HepG2 (cell line): ENCODE results near the gene LRRC73. TPM values are rescaled to one million over a fixed set of nuclear protein-coding genes. Genes with fewer than 3 reads are reported as not detected.

Source experiments
- CEBPB ChIP-seq: IDR thresholded peaks from 2 replicates; pipeline ENCODE4 v1.6.1; 2011; ENCODE audit warnings: low read depth, low read length, improper control_type of control experiment, borderline replicate concordance
- FOXM1 ChIP-seq: sonication (generic); formaldehyde crosslinking; IDR thresholded peaks from 2 replicates; pipeline ENCODE4 v1.5.0; 2020; ENCODE audit warnings: missing genetic modification reagents
- KDM6A ChIP-seq: IDR thresholded peaks from 2 replicates; pipeline ENCODE4 v1.6.1; 2016; ENCODE audit warnings: low read depth
- MXD4 ChIP-seq: IDR thresholded peaks from 2 replicates; pipeline ENCODE4 v1.6.1; 2016; ENCODE audit warnings: mild to moderate bottlenecking, missing biosample characterization, missing genetic modification reagents
- NCOR1 ChIP-seq: fragments of 200-600 bp; sonication (generic); IDR thresholded peaks from 2 replicates; pipeline ENCODE4 v1.7.0; 2017; ENCODE audit warnings: antibody characterized with exemption, low read length, borderline replicate concordance
- PAX8 ChIP-seq: sonication (generic); formaldehyde crosslinking; IDR thresholded peaks from 2 replicates; pipeline ENCODE4 v1.8.0; 2022; ENCODE audit warnings: mild to moderate bottlenecking, missing genetic modification reagents, borderline replicate concordance
- PHF20 ChIP-seq: sonication (generic); formaldehyde crosslinking; IDR thresholded peaks from 2 replicates; pipeline ENCODE4 v1.5.0; 2020; ENCODE audit warnings: mild to moderate bottlenecking, missing genetic modification reagents
- SOX5 ChIP-seq: IDR thresholded peaks from 2 replicates; pipeline ENCODE4 v1.6.1; 2016; ENCODE audit warnings: borderline replicate concordance
- SP2 ChIP-seq: sonication (generic); formaldehyde crosslinking; IDR thresholded peaks from 2 replicates; pipeline ENCODE4 v1.5.1; 2020; ENCODE audit warnings: mild to moderate bottlenecking, missing genetic modification reagents
- TCF7L2 ChIP-seq: IDR thresholded peaks from 2 replicates; pipeline ENCODE4 v1.6.1; 2011; ENCODE audit warnings: mild to moderate bottlenecking, low read depth, low read length, moderate library complexity
- ZBTB1 ChIP-seq: sonication (generic); formaldehyde crosslinking; IDR thresholded peaks from 2 replicates; pipeline ENCODE4 v1.4.0; 2020; ENCODE audit warnings: missing genetic modification reagents, borderline replicate concordance
- ZC3H13 ChIP-seq: sonication (generic); formaldehyde crosslinking; IDR thresholded peaks from 2 replicates; pipeline ENCODE4 v1.8.1; 2023; ENCODE audit warnings: mild to moderate bottlenecking, missing genetic modification reagents, moderate library complexity
- ZNF251 ChIP-seq: sonication (generic); formaldehyde crosslinking; IDR thresholded peaks from 2 replicates; pipeline ENCODE4 v1.9.0; 2021; ENCODE audit warnings: mild to moderate bottlenecking, missing genetic modification reagents
- ZNF30 ChIP-seq: sonication (generic); formaldehyde crosslinking; IDR thresholded peaks from 2 replicates; pipeline ENCODE4 v1.5.0; 2020; ENCODE audit warnings: mild to moderate bottlenecking, missing genetic modification reagents
- ZNF331 ChIP-seq: sonication (generic); formaldehyde crosslinking; IDR thresholded peaks from 2 replicates; pipeline ENCODE4 v1.4.0; 2020; ENCODE audit warnings: missing genetic modification reagents
- ZNF512B ChIP-seq: sonication (generic); formaldehyde crosslinking; IDR thresholded peaks from 2 replicates; pipeline ENCODE4 v1.5.1; 2020; ENCODE audit warnings: missing genetic modification reagents, mild to moderate bottlenecking, borderline replicate concordance
- ZNF737 ChIP-seq: sonication (generic); formaldehyde crosslinking; IDR thresholded peaks from 2 replicates; pipeline ENCODE4 v1.5.0; 2020; ENCODE audit warnings: missing genetic modification reagents, mild to moderate bottlenecking, borderline replicate concordance
- polyA plus RNA-seq, 8 experiments: library from polyadenylated mRNA; depleted of rRNA in 3 of 8; stranded (reverse) in 7 of 8; unstranded in 1 of 8; fragments of >200 nt; fragmentation: Illumina TruSeq in 4 of 8; extraction: Trizol in 4 of 8; gene quantifications; 2 replicates each; pipeline versions ENCODE4 v1.2.1 to v1.2.3, GENCODE V29; 2011 to 2016; ENCODE audit warnings: low read depth in 4 of 8, missing spikeins in 1 of 8, mixed read lengths in 1 of 8; ENCODE audit not compliant: insufficient read depth in 1 of 8
- total RNA-seq, 5 experiments: library from RNA; depleted of rRNA; stranded (reverse); fragments of >200 nt; fragmentation: Illumina TruSeq; extraction: Trizol; gene quantifications; 2 replicates each; pipeline ENCODE4 v1.2.3, GENCODE V29; 2016; ENCODE audit warnings: low read depth in 1 of 5
- TF ChIP-seq, protein P1 (sequence below): sonication (generic); formaldehyde crosslinking; IDR thresholded peaks from 2 replicates; pipeline ENCODE4 v1.8.0; 2022; ENCODE audit warnings: mild to moderate bottlenecking, missing genetic modification reagents; ENCODE audit not compliant: insufficient replicate concordance
- TF ChIP-seq, protein P2 (sequence below): sonication (generic); formaldehyde crosslinking; IDR thresholded peaks from 2 replicates; pipeline ENCODE4 v1.5.0; 2020; ENCODE audit warnings: missing genetic modification reagents, mild to moderate bottlenecking, borderline replicate concordance
- TF ChIP-seq, protein P3 (sequence below): sonication (generic); formaldehyde crosslinking; IDR thresholded peaks from 2 replicates; pipeline ENCODE4 v1.4.0; 2020; ENCODE audit warnings: missing genetic modification reagents
- TF ChIP-seq, protein P4 (sequence below): conservative IDR thresholded peaks from 2 replicates; pipeline ENCODE4 v1.6.1; 2018; ENCODE audit warnings: missing genetic modification reagents

The LRRC73 gene
- total and polyA plus RNA-seq, 2 of the 13 experiments (the other 11 are each of a cell fraction or from before 2014, with no cell fraction given) = 0.11 to 0.12 TPM

DNA sequence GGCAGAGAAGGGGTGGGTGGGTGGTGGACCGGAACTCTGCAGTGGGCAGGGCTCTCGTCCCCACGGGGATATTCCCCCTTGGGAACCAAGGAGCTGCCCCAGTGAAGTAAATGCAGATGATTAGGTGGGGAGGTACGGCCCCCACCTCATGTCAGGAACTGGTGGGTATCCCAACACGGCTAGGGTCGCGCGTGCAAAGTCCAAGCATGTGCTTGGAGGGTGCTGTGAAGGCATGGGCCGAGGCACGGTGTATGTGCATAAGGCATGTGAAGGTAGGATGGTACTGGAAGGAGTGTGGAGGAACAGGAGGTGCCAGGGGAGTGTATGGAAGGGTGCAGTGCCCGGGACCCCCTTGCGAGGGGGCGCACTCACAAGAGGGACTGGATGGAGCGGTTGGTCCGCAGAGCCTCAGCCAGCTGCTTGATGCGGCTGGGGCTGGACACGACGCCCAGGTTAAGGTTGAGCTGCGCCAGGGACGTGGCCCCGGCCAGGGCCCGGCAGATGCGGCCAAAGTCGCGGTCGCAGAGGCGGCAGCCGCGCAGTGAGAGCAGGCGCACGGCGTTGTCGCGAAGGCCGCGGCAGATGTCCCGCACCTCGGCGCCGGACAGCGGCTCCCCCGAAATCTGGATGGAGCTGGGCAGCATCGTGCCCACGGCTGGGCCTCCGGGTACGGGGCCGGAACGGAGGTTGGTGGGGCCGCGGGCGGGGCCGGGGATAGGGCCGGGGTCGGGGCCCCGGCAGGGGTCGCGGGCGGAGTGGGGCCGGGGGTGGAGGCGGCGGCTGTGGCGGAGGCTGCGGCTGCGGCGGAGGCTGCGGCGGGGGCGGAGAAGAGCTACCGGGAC is 783 bp downstream of the LRRC73 start (continued):
- TF ChIP-seq ZC3H13 (CRISPR knock-in tag) (no peak), ZNF30 (CRISPR knock-in tag) (0 out of 2 replicates have a peak, but pooled peaks have one; percentile 64), ZNF737 (CRISPR knock-in tag) (no peak), ZNF251 (CRISPR knock-in tag) (no peak), MXD4 (CRISPR knock-in tag) (0 out of 2 replicates have a peak, but pooled peaks have one; percentile 28), ZNF331 (CRISPR knock-in tag) (no peak), SOX5 (0 out of 2 replicates have a peak, but pooled peaks have one; percentile 28), ZBTB1 (CRISPR knock-in tag) (no peak), CEBPB (no peak), ZNF512B (no peak), KDM6A (no peak), FOXM1 (CRISPR knock-in tag) (no peak), SP2 (CRISPR knock-in tag) (no peak), PHF20 (CRISPR knock-in tag) (no peak; the same call in 1 of the 2 replicates), NCOR1 (no peak), TCF7L2 (no peak), PAX8 (CRISPR knock-in tag) (no peak)
- TF ChIP-seq, protein P1, sequence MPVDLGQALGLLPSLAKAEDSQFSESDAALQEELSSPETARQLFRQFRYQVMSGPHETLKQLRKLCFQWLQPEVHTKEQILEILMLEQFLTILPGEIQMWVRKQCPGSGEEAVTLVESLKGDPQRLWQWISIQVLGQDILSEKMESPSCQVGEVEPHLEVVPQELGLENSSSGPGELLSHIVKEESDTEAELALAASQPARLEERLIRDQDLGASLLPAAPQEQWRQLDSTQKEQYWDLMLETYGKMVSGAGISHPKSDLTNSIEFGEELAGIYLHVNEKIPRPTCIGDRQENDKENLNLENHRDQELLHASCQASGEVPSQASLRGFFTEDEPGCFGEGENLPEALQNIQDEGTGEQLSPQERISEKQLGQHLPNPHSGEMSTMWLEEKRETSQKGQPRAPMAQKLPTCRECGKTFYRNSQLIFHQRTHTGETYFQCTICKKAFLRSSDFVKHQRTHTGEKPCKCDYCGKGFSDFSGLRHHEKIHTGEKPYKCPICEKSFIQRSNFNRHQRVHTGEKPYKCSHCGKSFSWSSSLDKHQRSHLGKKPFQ (CRISPR knock-in tag) = no peak
- TF ChIP-seq, protein P2, sequence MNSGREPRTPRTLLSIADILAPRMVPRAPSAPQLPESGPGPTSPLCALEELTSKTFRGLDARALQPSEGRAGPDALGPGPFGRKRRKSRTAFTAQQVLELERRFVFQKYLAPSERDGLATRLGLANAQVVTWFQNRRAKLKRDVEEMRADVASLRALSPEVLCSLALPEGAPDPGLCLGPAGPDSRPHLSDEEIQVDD (CRISPR knock-in tag) = no peak; the same call in 1 of the 2 replicates
- TF ChIP-seq, protein P3, sequence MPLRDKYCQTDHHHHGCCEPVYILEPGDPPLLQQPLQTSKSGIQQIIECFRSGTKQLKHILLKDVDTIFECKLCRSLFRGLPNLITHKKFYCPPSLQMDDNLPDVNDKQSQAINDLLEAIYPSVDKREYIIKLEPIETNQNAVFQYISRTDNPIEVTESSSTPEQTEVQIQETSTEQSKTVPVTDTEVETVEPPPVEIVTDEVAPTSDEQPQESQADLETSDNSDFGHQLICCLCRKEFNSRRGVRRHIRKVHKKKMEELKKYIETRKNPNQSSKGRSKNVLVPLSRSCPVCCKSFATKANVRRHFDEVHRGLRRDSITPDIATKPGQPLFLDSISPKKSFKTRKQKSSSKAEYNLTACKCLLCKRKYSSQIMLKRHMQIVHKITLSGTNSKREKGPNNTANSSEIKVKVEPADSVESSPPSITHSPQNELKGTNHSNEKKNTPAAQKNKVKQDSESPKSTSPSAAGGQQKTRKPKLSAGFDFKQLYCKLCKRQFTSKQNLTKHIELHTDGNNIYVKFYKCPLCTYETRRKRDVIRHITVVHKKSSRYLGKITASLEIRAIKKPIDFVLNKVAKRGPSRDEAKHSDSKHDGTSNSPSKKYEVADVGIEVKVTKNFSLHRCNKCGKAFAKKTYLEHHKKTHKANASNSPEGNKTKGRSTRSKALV (CRISPR knock-in tag) = no peak; the same call in 1 of the 2 replicates
- TF ChIP-seq, protein P4, sequence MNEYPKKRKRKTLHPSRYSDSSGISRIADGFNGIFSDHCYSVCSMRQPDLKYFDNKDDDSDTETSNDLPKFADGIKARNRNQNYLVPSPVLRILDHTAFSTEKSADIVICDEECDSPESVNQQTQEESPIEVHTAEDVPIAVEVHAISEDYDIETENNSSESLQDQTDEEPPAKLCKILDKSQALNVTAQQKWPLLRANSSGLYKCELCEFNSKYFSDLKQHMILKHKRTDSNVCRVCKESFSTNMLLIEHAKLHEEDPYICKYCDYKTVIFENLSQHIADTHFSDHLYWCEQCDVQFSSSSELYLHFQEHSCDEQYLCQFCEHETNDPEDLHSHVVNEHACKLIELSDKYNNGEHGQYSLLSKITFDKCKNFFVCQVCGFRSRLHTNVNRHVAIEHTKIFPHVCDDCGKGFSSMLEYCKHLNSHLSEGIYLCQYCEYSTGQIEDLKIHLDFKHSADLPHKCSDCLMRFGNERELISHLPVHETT (CRISPR knock-in tag) = 0 out of 2 replicates have a peak, but pooled peaks have one; percentile 22
